KG1 (cell line): ENCODE results near the gene PPP1CA.
"Not testable (repeated sequence)": the region's sequence is repeated elsewhere in the genome, so short reads cannot be mapped to it uniquely, and the experiment has no call there.

Experiments
- DNase-seq: peaks from one replicate; lab custom pipeline; 2025; lab: John Stamatoyannopoulos, UW

Gene PPP1CA

GRCh38 chr11:67402192-67402839, 658 bp upstream of the PPP1CA start:
- DNase-seq: not testable (repeated sequence)

GRCh38 chr11:67400942-67401494, 640 bp downstream of the PPP1CA start:
- DNase-seq: no peak

DNA sequence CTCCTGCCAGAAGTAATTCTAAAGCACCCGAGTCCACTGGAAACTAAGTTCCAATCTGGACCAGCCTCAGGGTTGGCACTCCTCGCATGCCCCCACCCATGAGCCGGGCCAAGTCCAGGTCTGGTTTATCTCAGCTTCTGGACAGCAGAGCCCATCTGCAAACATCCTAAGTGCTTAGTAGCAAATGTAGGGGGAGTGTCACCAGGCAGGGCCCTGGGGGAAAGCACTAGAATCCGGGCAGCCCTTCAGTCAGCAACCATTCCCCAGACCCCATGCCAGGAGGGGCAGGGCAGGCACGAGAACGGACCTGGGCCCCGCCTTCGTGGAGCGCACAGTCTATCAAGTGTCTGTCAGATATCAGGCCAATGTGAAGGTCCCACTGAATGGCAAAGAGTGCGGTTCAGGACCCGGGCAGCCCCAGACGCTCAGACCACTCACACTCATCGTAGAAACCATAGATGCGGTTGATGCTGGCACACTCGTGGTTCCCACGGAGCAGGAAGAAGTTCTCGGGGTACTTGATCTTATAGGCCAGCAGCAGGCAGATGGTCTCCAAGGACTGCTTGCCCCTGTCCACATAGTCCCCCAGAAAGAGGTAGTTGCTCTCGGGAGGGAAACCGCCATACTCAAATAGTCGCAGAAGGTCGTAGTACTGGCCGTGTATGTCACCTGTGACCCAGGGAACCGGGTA, 1.3 kb downstream of the PPP1CA start:
- no peak for DNase-seq

DNA sequence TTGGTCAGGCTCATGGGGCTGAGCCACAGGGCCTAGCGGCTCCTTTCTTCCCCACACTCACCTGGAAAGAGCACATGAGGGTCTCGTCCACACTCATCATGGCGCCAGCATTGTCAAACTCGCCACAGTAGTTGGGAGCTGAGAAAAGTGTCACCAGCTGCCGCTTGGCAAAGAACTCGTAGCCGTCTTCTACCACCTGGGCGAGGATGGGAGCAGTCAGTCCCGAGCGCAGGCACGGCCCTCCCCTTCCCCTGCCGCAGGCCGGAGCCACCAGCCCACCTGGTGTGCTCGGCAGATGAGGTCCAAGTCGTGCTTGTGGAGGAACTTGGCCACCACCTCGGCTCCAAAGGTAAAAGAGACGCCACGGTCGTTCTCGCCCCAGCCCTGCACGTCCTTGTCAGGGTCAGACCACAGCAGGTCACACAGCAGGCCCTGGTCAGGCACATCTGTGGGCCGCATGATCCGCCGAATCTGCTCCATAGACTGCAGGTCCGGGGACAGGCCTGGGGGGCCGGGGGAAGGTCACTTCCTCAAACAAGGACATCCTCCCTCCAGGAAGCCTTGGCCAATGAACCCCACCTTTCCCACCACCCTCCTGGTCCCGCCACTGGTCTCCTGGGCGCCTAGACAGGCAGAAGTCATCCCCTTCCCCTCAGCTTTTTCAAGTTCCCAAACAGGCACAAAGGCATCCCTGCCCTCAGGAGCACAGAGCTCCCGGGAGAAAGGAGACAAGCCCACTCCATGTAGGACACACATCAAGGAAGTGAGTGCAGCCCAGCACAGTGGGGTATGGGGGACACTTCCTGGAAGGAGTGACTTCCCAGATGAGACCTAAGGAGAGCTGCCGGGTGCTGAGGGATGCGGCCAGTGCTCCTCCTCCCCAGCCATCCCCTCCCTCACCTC, 2.7 kb downstream of the PPP1CA start:
- no peak for DNase-seq

- DNase-seq: no peak
Observed at GRCh38 chr11:67397986-67398660, 3.5 kb downstream of the PPP1CA start.

DNA sequence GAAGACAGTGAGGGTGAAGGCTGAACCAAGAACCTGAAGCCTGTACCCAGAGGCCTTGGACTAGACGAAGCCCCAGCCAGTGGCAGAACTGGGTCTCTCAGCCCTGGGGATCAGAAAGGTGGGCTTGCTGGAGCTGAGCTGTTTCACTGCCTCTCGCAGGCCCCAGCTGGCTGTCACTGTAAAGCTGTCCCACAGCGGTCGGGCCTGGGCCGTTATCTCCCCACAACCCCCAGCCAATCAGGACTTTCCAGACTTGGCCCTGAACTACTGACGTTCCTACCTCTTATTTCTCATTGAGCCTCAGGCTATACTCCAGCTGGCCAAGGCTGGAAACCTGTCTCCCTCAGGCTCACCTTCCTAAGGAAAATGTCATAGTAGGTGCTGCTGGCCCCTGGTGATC, 4.1 kb downstream of the PPP1CA start:
- DNase-seq: no peak

DNA sequence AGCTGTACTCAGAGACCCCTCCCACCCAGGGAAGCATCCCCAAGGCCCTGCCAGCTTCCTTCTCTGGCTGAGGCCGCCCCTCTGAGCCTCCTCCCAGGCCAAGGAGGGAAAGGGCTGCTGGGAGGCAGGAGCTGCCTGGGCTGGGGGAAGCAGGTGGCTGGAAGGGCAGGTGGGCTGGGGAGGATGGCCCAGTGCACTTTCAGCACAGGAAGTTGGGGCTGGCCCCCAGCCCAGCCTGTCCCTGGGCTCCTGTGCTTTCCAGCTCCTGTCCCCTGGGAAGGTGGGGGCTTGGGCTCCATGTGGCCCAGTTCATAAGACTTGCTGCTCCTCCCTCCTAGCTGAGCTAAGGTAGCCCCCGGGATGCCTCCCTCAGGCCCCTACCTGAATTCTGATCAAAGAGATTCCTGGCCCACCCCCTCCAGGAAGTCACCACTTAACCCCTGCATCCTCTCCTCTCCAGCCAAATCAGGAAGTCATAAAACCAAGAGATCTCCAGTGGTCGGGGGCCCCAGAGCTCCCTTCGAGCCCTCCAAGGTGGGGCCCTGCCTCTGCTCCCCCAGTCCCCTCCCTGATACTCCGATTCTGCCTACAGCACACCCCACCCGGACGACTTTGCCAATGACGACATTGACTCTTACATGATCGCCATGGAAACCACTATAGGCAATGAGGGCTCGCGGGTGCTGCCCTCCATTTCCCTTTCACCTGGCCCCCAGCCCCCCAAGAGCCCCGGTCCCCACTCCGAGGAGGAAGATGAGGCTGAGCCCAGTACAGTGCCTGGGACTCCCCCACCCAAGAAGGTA, 4.9 kb downstream of the PPP1CA start:
- DNase-seq: no peak

DNA sequence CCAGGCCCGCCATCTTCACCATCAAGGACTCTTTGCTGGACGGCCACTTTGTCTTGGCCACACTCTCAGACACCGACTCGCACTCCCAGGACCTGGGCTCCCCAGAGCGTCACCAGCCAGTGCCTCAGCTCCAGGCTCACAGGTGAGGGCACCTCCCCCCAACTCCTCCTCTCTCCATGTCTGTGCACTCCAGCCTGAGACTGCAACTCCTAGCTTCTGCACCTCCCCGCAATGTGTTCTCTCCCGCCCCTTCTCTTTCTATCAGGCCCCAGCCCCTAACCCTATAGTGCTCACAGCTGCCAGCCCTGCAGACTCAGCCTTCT, 5.4 kb downstream of the PPP1CA start:
- no peak for DNase-seq

DNA sequence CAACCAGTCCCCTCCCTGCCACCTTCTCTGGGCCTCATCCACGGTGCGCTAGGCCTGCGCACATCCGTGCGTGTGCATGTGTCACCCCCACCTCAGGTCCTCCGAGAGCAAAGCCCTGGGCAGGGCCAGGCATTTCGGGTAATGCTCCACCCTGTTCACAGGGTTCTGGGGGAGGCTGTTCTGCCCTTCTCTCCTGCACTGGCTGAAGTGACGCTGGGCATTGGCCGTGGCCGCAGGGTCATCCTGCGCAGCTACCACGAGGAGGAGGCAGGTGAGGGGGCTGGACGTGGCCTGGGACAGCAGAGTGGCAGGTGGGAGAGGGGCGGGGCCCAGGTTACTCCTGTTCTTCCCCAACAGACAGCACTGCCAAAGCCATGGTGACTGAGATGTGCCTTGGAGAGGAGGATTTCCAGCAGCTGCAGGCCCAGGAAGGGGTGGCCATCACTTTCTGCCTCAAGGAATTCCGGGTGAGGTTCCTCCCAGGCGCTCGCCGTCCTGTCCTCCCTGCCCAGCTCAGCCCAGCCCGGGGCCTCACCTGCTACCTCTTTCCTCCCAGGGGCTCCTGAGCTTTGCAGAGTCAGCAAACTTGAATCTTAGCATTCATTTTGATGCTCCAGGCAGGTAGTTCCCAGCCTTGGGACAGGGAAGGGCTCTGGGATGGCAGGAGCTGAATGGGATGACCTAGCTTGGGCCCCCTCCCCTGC, 6.0 kb downstream of the PPP1CA start:
- DNase-seq: no peak

GRCh38 chr11:67393990-67394389, 7.7 kb downstream of the PPP1CA start:
- DNase-seq: no peak

GRCh38 chr11:67393437-67393836, 8.2 kb downstream of the PPP1CA start:
- DNase-seq: no peak

DNA sequence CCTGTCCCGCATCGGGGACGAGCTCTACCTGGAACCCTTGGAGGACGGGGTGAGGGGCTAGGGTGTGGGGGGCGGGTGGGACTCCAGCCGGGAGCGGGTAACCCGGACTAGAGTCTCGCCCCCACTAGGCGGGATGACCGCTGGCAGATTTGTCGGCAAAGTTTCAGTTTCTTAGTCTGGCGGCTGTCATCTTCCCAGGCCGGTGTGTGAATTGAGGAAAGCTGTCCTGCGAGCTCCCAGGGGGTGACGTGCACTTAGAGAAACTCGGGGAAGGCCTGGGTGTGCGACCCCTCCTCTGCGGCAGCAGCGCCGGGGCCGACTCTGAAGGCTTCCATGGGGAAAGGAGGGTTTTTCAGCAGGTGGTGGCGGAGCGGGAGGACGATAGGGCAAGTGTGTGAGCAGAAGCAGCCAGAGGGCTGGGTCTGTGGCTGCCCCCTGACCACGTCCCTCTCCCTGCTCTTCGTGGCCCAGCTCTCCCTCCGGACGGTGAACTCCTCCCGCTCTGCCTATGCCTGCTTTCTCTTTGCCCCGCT, 9.4 kb downstream of the PPP1CA start:
- no peak for DNase-seq

GRCh38 chr11:67391304-67392182, 10.1 kb downstream of the PPP1CA start, which contains the start of gene RAD9A:
RAD9A (plus strand) TSS chr11:67391986; CDS start chr11:67392045, 59 bp downstream.
- peak; percentile 97 for DNase-seq

DNA sequence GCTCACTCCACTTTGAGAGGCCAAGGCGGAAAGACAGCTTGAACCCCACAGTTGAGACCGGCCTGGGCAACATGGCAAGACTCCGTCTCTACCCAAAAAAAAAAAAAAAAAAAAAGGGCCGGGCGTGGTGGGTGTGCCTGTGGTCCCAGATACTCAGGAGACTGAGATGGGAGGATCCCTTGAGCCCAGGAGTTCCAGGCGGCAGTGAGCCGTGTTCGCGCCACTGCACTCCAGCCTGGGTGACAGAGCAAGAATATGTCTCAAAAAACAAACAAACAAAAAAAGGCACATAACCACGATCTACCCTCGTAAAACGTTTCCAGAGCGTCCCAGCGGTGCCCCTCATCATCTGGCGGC, 10.7 kb downstream of the PPP1CA start:
- DNase-seq: no peak

GRCh38 chr11:67389477-67389876, 12.2 kb downstream of the PPP1CA start:
- no peak for DNase-seq

- no peak for DNase-seq
Observed at GRCh38 chr11:67387518-67387917, 14.1 kb downstream of the PPP1CA start.

GRCh38 chr11:67387069-67387468, 14.6 kb downstream of the PPP1CA start:
- DNase-seq: no peak

DNA sequence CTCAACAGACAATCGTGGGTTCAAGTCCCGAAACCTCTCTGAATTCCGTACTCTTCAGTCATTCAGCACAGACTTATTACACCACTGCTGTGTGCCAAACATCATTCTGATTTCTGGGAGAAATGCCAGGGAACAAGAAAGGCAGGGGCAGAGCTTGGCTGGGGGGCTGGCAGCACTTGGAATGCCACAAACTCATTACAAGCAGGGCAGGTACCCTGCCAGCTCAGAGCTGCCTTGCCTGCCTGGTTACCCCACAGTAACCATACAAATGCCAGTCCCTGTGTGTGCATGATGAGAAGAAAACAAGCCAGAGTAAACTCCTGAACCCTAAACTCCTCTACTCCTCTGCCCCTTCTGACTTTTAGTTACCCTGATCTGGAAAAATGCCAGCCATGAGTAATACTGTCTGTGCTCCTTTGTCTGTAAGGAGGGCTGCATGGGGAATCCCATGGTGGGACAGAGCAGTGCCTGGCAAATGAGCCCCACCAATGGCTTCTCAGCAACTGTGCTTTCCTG, 16.7 kb downstream of the PPP1CA start:
- DNase-seq: no peak
